ENCODE results near the gene ITSN1. TPM values are rescaled to one million over a fixed set of nuclear protein-coding genes. Genes with fewer than 3 reads are reported as not detected.
A peak's percentile ranks its signal among the peaks of the same experiment; 100 is the strongest.
"Not testable (repeated sequence)": the region's sequence is repeated elsewhere in the genome, so short reads cannot be mapped to it uniquely, and the experiment has no call there.

The ITSN1 gene
- polyA plus RNA-seq, 4 donors, result 40.7 to 44.6 (median 41.6) TPM

GRCh38 chr21:33909756-33910155 lies 267.5 kb downstream of the ITSN1 start:
- no peak for DNase-seq (ENCODE audit: low read depth in 4 of 4, low spot score in 3 of 4)

- DNase-seq (ENCODE audit: low read depth in 4 of 4, low spot score in 3 of 4), result no peak
Measured at GRCh38 chr21:33914188-33914587, 271.9 kb downstream of the ITSN1 start.

DNA sequence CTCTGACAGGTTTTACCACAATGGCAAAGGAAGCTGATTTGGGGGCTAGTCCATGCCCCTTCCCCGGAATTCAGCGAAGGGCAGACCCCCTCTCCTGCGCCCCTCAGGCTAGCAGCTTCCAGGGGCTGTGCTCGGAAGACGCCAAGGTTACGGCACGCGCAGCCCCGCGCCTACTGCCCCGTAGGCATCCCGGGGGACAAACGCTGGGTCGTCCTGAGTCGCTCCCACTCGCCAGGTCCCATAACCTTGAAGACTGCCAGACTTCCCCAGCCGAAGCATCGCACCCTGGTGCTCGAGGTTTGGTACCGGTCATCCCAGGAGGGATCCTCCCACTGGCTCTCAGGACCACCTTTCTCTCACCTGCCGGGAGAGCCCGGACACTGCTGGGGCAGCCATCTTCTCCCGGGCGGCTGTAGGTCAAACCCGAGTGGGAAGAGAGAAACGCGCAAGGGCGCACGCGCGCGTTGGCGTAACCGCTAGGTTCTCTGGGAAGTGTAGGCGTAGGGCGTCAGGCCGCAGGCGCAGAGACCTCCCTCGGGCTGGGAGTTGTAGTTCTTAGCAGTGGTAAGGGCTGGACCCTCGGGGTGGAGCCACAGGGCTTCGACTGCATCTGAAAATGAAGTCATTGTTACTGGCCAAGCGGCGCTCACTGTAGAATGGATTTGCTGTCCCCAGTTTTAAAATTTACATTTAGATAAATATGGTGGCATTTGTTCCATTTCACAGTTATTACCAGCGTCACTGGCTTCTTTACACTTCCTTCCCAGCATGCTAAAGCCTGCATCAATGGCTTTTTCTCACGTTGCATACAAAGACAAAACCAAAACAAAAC lies 273.3 kb downstream of the ITSN1 start, which contains the start of gene ATP5PO:
Gene ATP5PO (minus strand): TSS at position 437 of the 832 bp plus-strand sequence. CDS start 41 bp downstream, at position 396.
- DNase-seq (ENCODE audit: low read depth in 4 of 4, low spot score in 3 of 4), result peak; percentile 93 to 96 (median 95)

DNA sequence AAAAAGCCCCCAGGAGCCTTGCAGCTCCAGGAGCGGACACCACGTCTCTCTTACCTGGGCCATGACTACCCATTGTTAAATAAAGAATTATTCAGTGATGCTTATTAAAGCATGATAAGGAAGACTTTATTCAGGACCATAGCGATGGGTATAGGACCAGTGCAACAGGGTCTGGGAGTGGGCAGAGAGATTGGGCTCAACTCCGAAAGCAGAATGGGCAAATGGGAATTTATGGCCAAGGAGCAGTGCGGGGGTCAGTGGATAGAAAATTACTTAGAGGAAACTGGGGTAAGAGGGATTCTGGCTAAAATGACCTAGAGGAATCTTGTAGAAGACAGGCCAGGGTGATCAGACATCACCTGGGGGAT lies 273.9 kb downstream of the ITSN1 start:
- DNase-seq (ENCODE audit: low read depth in 4 of 4, low spot score in 3 of 4), result no peak

GRCh38 chr21:33917421-33917820 lies 275.1 kb downstream of the ITSN1 start:
- no peak for DNase-seq (ENCODE audit: low read depth in 4 of 4, low spot score in 3 of 4)

DNA sequence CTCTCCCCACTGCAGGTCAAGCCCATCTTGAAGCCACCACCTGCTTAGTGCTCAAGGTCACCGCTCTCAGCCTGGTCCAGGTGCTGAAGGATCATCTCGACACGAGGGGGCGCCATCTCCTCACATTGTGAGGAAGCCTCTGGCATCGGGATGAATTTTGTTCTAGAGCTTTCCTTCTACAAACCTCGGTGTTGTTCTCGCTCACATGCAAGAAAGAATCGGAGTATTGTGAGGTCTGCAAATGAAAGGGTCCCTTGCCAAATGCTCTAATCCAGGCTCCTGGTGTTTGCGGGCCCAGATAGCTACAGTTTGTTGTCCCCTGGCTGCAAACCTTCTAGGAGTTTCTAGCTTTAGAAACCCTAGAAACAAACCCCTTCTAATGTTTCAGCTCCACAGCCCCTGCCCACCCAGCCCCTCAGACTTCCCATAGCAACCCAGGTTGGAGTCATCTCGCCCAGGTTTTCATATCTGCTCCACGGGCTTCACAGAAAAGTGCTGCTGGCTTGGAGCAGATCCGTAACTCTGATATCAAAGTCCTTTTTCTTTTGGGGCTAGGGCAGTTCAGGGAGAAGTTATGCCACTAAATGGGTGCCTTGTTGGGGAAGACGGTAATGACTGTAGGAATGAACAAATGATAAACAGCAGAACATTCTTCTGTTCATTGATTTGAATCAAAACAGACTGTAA lies 281.9 kb downstream of the ITSN1 start:
- peak; percentile 75 to 84 (median 82) for DNase-seq (ENCODE audit: low read depth in 4 of 4, low spot score in 3 of 4)

- no peak for DNase-seq (ENCODE audit: low read depth in 4 of 4, low spot score in 3 of 4)
Measured at GRCh38 chr21:33924766-33925100, 282.4 kb downstream of the ITSN1 start.

GRCh38 chr21:33926248-33926647 lies 283.9 kb downstream of the ITSN1 start:
- DNase-seq (ENCODE audit: low read depth in 4 of 4, low spot score in 3 of 4), result not testable (repeated sequence)

- DNase-seq (ENCODE audit: low read depth in 4 of 4, low spot score in 3 of 4), result not testable (repeated sequence)
Measured at GRCh38 chr21:33931052-33931798, 288.9 kb downstream of the ITSN1 start.

- no peak for DNase-seq (ENCODE audit: low read depth in 4 of 4, low spot score in 3 of 4)
Measured at GRCh38 chr21:33931799-33932390, 289.6 kb downstream of the ITSN1 start.

- DNase-seq (ENCODE audit: low read depth in 4 of 4, low spot score in 3 of 4), result no peak
Measured at GRCh38 chr21:33932731-33933130, 290.4 kb downstream of the ITSN1 start.

DNA sequence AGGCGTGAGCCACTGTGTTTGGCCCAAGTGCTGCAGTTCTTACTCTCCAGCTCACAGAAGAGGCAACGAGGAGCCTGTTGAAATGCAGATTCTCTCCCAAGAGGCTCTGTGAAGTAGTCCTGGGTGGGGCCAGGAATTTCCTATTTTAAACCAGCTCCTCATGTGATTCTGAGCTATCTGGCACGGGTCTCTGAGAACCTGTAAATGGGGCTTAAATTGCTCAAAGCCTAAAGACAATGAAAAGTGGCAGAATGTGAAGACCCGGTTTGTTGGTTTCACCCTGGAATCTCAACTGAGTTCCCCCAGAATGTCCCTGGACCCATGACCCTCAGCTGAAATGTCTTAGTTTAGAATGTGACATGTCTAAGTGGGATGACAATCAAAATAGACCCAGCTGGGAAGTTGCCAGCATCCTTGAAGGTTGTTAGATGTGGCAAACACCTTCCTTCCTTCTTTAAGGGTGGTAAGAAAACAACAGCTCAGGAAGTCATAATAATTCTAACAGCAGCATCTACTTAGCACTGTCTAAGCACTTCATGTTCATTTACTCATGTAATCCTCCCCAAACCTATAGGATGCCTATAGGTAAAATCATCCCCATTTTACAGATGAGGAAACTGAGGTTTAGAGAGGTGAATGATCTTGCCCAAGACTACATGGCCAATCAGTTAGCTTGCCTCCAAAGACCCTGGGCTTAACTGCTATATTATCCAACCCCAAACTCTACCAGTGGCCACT lies 294.2 kb downstream of the ITSN1 start:
- DNase-seq (ENCODE audit: low read depth in 4 of 4, low spot score in 3 of 4), result no peak

- DNase-seq (ENCODE audit: low read depth in 4 of 4, low spot score in 3 of 4), result no peak
Measured at GRCh38 chr21:33937146-33937545, 294.8 kb downstream of the ITSN1 start.

GRCh38 chr21:33937931-33938339 lies 295.6 kb downstream of the ITSN1 start:
- DNase-seq (ENCODE audit: low read depth in 4 of 4, low spot score in 3 of 4), result no peak

- DNase-seq (ENCODE audit: low read depth in 4 of 4, low spot score in 3 of 4), result no peak
Measured at GRCh38 chr21:33938381-33938780, 296.1 kb downstream of the ITSN1 start.

GRCh38 chr21:33939226-33939625 lies 296.9 kb downstream of the ITSN1 start:
- DNase-seq (ENCODE audit: low read depth in 4 of 4, low spot score in 3 of 4), result no peak

DNA sequence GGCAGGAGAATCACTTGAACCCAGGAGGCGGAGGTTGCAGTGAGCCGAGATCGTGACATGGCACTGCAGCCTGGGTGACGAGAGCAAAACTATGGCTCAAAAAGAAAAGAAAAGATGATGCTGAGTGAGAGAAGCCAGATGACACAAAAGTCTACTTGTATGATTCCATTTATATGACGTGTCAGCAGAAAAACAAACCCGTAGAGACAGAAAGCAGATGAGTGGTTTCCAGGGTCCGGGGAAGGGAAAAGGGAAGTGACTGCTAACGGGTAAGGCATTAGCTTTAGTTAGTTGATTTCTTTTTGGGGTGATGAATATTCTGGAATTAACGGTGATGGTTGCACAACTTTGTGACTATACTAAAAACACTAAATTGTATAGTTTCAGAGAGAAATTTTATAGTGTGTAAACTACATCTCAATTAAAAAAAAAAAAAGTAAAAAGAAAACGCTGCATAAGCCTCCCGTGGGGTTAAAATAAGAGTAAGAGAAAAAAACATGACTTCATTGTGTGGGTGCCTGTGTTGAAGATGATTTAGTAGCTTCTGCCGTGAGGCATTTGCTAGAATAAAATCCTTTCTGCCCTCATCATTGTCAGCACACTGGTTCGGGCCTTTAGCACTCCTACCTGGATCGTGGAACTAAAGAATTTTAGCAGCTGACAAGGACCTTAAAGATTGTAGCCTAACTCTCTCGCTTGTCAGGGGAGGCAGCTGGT lies 298.0 kb downstream of the ITSN1 start:
- DNase-seq (ENCODE audit: low read depth in 4 of 4, low spot score in 3 of 4), result no peak

- DNase-seq (ENCODE audit: low read depth in 4 of 4, low spot score in 3 of 4), result no peak
Measured at GRCh38 chr21:33940881-33941245, 298.6 kb downstream of the ITSN1 start.

GRCh38 chr21:33942426-33942825 lies 300.1 kb downstream of the ITSN1 start:
- no peak for DNase-seq (ENCODE audit: low read depth in 4 of 4, low spot score in 3 of 4)

GRCh38 chr21:33943293-33943692 lies 301.0 kb downstream of the ITSN1 start:
- DNase-seq (ENCODE audit: low read depth in 4 of 4, low spot score in 3 of 4), result no peak
